ENCODE measurements around the gene KCNQ1. TPM values are rescaled to one million over a fixed set of nuclear protein-coding genes. Genes with fewer than 3 reads are reported as not detected.

KCNQ1 gene
- total and polyA plus RNA-seq, 7 donors = 1.1 to 25.2 (median 3.8) TPM

- Histone ChIP-seq H3K36me3 (no peaks in the 10 kb centered on the region), H3K4me3 (no peak overlapping the region), H3K9me3 (no peaks in the 10 kb centered on the region), H3K27me3 (no peaks in the 10 kb centered on the region), H3K4me1 (no peaks in the 10 kb centered on the region), H3K27ac (no peak overlapping the region)
- peak; percentile 57 for DNase-seq
- WGBS, 2 donors = 89 to 93% methylated on average over 13 of the region's 13 CpGs
- TF ChIP-seq POLR2AphosphoS5 (IDR thresholded peaks at IDR 0.05) (no peak), EP300 (IDR thresholded peaks at IDR 0.05) (no peak), POLR2A (IDR thresholded peaks at IDR 0.05) (no peak)
- TF ChIP-seq, protein P1, sequence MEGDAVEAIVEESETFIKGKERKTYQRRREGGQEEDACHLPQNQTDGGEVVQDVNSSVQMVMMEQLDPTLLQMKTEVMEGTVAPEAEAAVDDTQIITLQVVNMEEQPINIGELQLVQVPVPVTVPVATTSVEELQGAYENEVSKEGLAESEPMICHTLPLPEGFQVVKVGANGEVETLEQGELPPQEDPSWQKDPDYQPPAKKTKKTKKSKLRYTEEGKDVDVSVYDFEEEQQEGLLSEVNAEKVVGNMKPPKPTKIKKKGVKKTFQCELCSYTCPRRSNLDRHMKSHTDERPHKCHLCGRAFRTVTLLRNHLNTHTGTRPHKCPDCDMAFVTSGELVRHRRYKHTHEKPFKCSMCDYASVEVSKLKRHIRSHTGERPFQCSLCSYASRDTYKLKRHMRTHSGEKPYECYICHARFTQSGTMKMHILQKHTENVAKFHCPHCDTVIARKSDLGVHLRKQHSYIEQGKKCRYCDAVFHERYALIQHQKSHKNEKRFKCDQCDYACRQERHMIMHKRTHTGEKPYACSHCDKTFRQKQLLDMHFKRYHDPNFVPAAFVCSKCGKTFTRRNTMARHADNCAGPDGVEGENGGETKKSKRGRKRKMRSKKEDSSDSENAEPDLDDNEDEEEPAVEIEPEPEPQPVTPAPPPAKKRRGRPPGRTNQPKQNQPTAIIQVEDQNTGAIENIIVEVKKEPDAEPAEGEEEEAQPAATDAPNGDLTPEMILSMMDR (IDR thresholded peaks at IDR 0.05) = no peak
- intact Hi-C loops (cut with DNase I) = no loop called here
Measured at GRCh38 chr11:2517016-2517385, 72.2 kb downstream of the KCNQ1 start.

DNA sequence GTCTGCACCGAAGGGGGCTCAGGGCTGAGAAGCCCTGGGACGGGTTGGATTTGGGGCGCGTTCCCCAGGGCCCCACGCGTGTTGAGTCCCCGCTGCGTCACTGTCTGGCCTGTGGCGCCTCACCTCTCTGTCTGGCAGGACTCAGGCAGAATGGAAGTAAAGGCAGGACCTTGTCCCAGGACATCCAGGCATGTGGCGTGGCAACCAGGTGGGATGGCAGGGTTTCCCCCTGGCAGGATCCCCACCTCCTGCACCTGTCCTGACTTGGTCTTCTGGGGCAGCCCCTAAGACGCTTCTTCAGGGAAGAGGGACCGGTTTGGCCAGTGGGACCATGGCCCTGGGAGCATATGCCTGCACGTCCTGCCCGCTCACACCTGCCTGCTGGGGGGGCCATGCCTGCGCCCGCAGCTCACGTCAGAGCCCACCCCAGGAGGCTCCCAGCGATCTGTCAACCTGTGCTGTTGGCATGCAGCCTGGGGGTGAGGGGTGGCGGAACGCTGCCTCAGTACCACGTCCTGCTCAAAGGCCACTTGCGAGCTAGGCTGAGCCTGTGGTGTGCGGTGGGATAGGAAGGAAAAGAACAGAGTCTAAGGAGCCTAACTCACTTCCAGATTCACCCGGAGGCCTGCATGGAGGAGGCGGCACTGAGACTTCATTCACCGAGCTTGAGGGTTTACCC is 72.7 kb downstream of the KCNQ1 start:
- 86 to 88% methylated on average over 26 of the region's 26 CpGs for WGBS, 2 donors
- Histone ChIP-seq H3K4me1 (no peaks in the 10 kb centered on the region), H3K4me3 (no peak overlapping the region), H3K36me3 (no peaks in the 10 kb centered on the region), H3K27me3 (no peaks in the 10 kb centered on the region), H3K27ac (no peak overlapping the region), H3K9me3 (no peaks in the 10 kb centered on the region)
- intact Hi-C loops (cut with DNase I) = no loop called here
- no peak for DNase-seq
- TF ChIP-seq POLR2AphosphoS5 (IDR thresholded peaks at IDR 0.05) (no peak), POLR2A (IDR thresholded peaks at IDR 0.05) (no peak), EP300 (IDR thresholded peaks at IDR 0.05) (no peak)
- TF ChIP-seq, protein P1 (IDR thresholded peaks at IDR 0.05) = no peak

DNA sequence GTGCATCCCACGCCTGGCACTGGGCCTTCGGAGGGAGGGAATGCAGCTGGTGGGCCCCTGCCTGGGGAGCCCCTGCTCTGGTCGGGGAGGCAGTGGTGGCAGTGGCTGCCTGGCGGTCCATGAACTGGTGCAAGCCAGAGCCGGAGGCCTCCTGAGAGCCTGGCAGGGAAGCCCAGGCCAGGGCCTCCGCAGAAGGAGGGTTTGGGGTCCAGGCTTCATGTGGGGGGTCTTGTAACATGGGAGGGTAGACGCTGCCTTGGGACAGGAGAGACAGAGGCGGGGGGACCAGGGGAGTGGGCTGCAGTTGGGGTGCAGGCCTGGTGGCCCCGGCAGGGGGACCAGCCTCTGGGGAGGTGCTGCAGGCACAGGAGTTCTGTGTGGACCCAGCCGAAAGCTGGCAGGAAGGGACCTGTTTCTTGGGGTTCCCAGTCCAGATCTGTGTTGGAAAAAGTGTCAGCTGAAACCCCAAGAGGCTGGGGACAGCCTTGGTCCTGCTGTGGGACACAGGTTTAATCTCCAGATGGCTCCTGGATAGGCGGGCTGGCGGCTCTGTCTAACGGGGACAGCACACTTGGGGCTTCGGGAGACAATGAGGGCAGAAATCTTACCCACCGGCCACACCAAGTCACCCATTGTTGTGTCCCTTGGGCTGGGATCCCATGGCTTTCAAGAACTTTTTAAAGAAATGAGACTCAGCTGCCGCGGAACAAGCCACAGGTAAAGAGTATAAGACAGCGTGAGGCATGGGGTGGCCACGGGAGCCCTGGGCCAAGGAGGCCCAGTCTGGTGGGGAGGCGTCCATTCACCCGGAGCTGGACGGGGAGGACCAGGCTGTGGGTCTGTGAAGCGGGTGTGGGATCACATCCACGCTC is 73.5 kb downstream of the KCNQ1 start:
- WGBS, 2 donors = 93% methylated on average over 24 of the region's 24 CpGs

GRCh38 chr11:2518983-2519340 is 74.2 kb downstream of the KCNQ1 start:
- no peaks in the 10 kb centered on the region for H3K36me3 ChIP-seq
- H3K27me3 ChIP-seq = no peaks in the 10 kb centered on the region
- WGBS, 2 donors = 77 to 80% methylated on average over 8 of the region's 8 CpGs
- intact Hi-C loops (cut with DNase I) = no loop called here
- H3K9me3 ChIP-seq = no peaks in the 10 kb centered on the region
- no peak overlapping the region for H3K4me3 ChIP-seq
- H3K4me1 ChIP-seq = no peaks in the 10 kb centered on the region
- H3K27ac ChIP-seq = no peak overlapping the region
- TF ChIP-seq POLR2AphosphoS5 (IDR thresholded peaks at IDR 0.05) = no peak
- no peak for TF ChIP-seq POLR2A (IDR thresholded peaks at IDR 0.05)
- TF ChIP-seq EP300 (IDR thresholded peaks at IDR 0.05) = no peak
- TF ChIP-seq, protein P1 (IDR thresholded peaks at IDR 0.05) = no peak
- peak; percentile 44 for DNase-seq

More for the DNA sequence above, 73.5 kb downstream of the KCNQ1 start:
- Histone ChIP-seq H3K36me3 (no peaks in the 10 kb centered on the region), H3K4me3 (no peak overlapping the region), H3K4me1 (no peaks in the 10 kb centered on the region), H3K27me3 (no peaks in the 10 kb centered on the region), H3K27ac (no peak overlapping the region), H3K9me3 (no peaks in the 10 kb centered on the region)
- TF ChIP-seq POLR2AphosphoS5 (IDR thresholded peaks at IDR 0.05) (no peak), POLR2A (IDR thresholded peaks at IDR 0.05) (no peak), EP300 (IDR thresholded peaks at IDR 0.05) (no peak)
- TF ChIP-seq, protein P1 (IDR thresholded peaks at IDR 0.05) = no peak
- peak; percentile 50 for DNase-seq
- intact Hi-C loops (cut with DNase I) = no loop called here

Measured in sigmoid colon (tissue), 7 donors.